Ovary (tissue), 9 donors: Measurements from ENCODE around the gene MYD88. TPM values are rescaled to one million over a fixed set of nuclear protein-coding genes. Genes with fewer than 3 reads are reported as not detected.
A peak's percentile ranks its signal among the peaks of the same experiment; 100 is the strongest.
"Not testable (repeated sequence)": the region's sequence is repeated elsewhere in the genome, so short reads cannot be mapped to it uniquely, and the experiment has no call there.

Experiments
- DNase-seq, 5 donors: peaks; one replicate each; pipeline ENCODE4 v3.0.0-alpha.2; 2019 to 2020
- H3K27ac ChIP-seq, 2 donors: fragments of 200-600 bp; one replicate each; pipeline versions ENCODE4 v1.5.1 to v1.8.0; 2019 to 2022
- H3K27me3 ChIP-seq: fragments of 200-600 bp; one replicate; pipeline ENCODE4 v1.8.0; 2022
- H3K36me3 ChIP-seq: fragments of 200-600 bp; sonication (generic); one replicate; pipeline ENCODE4 v1.5.1; 2019
- H3K4me1 ChIP-seq: one replicate; pipeline ENCODE4 v1.8.1; 2013; ENCODE audit warnings: mild to moderate bottlenecking, moderate library complexity; ENCODE audit not compliant: insufficient read depth
- H3K4me3 ChIP-seq: fragments of 200-600 bp; sonication (generic); one replicate; pipeline ENCODE4 v1.5.1; 2017
- H3K9me3 ChIP-seq, 2 donors: fragments of 200-600 bp in 1 of 2; sonication (generic) in 1 of 2; one replicate each; pipeline versions ENCODE4 v1.5.1 to v1.8.1; 2013 to 2019; ENCODE audit warnings: mild to moderate bottlenecking in 1 of 2, moderate library complexity in 1 of 2
- CTCF ChIP-seq, 3 donors: fragments of 450-650 bp in 2 of 3; fragments of 200-600 bp in 1 of 3; IDR thresholded peaks; one replicate each; pipeline versions ENCODE4 v1.5.1 to v1.8.0; 2016 to 2022; ENCODE audit warnings: antibody characterized with exemption in 3 of 3, mild to moderate bottlenecking in 1 of 3
- EP300 ChIP-seq: sonication (generic); formaldehyde crosslinking; IDR thresholded peaks from one replicate; pipeline ENCODE4 v1.6.1; 2017; ENCODE audit warnings: antibody characterized with exemption
- POLR2A ChIP-seq: fragments of 450-650 bp; IDR thresholded peaks from one replicate; pipeline ENCODE4 v1.6.1; 2017; ENCODE audit warnings: antibody characterized with exemption, mild to moderate bottlenecking, moderate library complexity
- WGBS, 3 donors: extraction: QIAGEN DNeasy Blood & Tissue Kit in 1 of 3; methylation state at CpG; one replicate each; pipeline versions ENCODE4 v1.1.5 to v1.1.7; 2013 to 2017; 5-methylcytosine and 5-hydroxymethylcytosine counted together
- intact Hi-C, 4 donors: fragments of 100-400 bp; cut with DNase I; formaldehyde crosslinking; loops; one replicate each; pipeline versions ENCODE4 v1.11.0 to v1.15.1; 2022 to 2023
- polyA plus RNA-seq, 2 donors: library from polyadenylated mRNA; stranded (reverse); fragments of 200-250 nt in 1 of 2; fragments of 350-450 nt in 1 of 2; fragmentation: Illumina TruSeq in 1 of 2; extraction: RNeasy Lipid Tissue Mini Kit (QIAGEN cat#74804) in 1 of 2; gene quantifications; one replicate each; pipeline ENCODE4 v1.2.3, GENCODE V29; 2013 to 2014
- total RNA-seq, 7 donors: library from RNA; depleted of rRNA in 2 of 7; stranded (reverse); fragments of >200 nt in 2 of 7; fragmentation: NEBNext Ultra II Directional in 3 of 7; extraction: Animal tissue kit (Norgen Biotek cat#: 25700) in 3 of 7; gene quantifications; one replicate each; pipeline versions ENCODE4 v1.1.0 to v1.2.4, GENCODE V29; 2016 to 2023
- donor health status: DM: no; HTN: no; CAD: no; lungs with moderate emphysema.
- donor health status: DM: no; HTN: no; CAD: no.
- donor health status: Bipolar disorder and iron deficiency.
- donor health status: DM: yes; HTN: yes; CAD: no.
- donor health status: DM: no; HTN: no; CAD: no.
- donor health status: DM: yes; HTN: yes; CAD: no.

The MYD88 gene
- total and polyA plus RNA-seq, 9 donors, result 12.8 to 58.9 (median 24.0) TPM

DNA sequence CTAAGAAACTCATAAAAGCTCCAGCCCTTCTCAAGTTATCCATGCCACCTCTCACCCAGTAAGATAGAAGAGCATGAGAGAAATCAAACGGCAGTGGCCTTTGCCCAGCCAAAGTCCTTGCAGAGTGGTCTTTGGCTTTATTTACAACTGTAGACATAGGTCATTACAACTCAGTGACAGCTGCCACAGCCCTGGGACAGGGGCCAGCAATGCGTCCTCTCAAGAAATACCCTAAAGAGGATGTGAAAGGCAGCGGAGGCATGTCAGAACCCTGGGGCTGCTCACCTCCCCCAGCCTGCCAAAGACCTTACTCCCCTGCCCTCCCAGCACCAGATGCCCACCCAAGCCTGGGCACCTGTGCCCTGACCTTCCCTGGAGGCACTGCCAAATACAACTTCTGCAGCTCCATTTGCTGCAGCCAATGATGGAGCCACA lies 7.8 kb upstream of the MYD88 start:
- intact Hi-C loops, result loop anchor here in 1 of 4 donors (10.0 kb wide), 1 partner anchor 126 kb away; no protein-coding TSS in a partner anchor
- H3K27ac ChIP-seq, result no peak overlapping the region
- no peak for TF ChIP-seq POLR2A
- TF ChIP-seq CTCF (IDR thresholded peaks at IDR 0.05), result no peak
- no peak for TF ChIP-seq EP300
- no peak overlapping the region for H3K4me3 ChIP-seq
- 73 to 77% (median 74%) methylated on average over 3 of the region's 3 CpGs for WGBS, 3 donors
- DNase-seq, result peak in 1 of 5 donors; percentile 10
- H3K4me1 ChIP-seq, result peaks cover 7% of the 10 kb centered on the region
- H3K27me3 ChIP-seq, result no peaks in the 10 kb centered on the region
- H3K9me3 ChIP-seq, result no peaks in the 10 kb centered on the region
- H3K36me3 ChIP-seq, result no peaks in the 10 kb centered on the region

DNA sequence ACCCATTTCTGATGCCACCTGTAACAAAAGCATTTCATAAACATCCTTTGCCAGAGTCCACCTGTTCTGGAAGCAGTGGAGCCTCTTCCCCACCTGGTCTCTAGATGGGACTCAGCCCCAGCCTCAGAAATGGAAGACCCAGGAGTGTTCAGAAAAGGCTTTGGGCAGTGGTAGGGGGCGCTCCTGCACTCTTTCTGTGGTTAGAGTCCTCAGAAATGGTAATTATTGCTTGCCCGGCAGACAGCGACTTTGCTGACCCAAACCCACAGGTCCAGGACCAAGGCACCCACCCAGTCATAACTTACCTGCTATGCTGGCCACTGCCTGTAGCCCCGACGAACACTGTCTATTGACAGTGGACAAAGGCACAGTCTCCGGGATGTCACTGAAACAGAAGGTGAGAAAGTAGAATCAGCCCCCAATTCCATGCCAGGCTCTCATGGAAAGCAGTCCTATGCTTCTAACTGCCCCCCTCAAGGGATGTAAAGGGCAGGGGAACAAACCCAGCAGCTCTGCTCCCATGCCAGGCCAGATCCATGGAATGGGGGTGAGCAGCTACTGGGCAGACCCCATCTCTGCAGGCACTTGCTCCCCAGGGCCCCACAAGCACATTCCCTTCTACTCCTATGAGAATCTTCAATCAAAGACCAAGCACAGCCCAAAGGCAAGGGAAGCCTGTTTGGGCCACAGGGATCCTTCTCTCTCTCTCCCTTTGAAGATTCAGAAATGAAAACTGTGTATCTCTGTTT lies 6.7 kb upstream of the MYD88 start:
- TF ChIP-seq POLR2A (no peak), EP300 (no peak), CTCF (IDR thresholded peaks at IDR 0.05) (no peak)
- Histone ChIP-seq H3K4me3 (no peak overlapping the region), H3K4me1 (peaks cover 9% of the 10 kb centered on the region), H3K27me3 (no peaks in the 10 kb centered on the region), H3K27ac (no peak overlapping the region), H3K36me3 (no peaks in the 10 kb centered on the region), H3K9me3 (no peaks in the 10 kb centered on the region)
- WGBS, 3 donors, result 64 to 66% (median 64%) methylated on average over 6 of the region's 6 CpGs
- intact Hi-C loops, result loop anchor here in 1 of 4 donors (10.0 kb wide), 1 partner anchor 127 kb away; no protein-coding TSS in a partner anchor
- peak in 1 of 5 donors; percentile 25 for DNase-seq

DNA sequence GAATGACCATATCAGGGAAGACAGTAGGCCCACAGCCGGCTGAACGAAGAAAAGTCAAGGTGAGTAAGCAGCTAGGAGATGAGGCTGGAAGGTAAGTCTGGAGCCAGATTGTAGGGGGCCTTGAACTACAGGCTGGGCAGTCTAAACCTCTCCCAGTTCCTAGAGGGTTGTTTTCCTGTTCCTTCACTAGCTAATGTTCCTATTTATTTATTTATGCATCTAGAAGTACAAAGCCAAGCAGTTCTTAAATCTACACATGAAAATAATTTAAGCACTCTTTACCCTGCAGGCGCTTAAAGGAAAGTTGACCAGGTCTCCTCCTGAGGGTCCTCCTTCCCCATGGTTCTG lies 5.3 kb upstream of the MYD88 start:
- intact Hi-C loops, result loop anchor here in 1 of 4 donors (10.0 kb wide), 1 partner anchor 128 kb away; no protein-coding TSS in a partner anchor
- Histone ChIP-seq H3K36me3 (no peaks in the 10 kb centered on the region), H3K4me3 (no peak overlapping the region), H3K27me3 (no peaks in the 10 kb centered on the region), H3K4me1 (peaks cover 15% of the 10 kb centered on the region), H3K27ac (no peak overlapping the region), H3K9me3 (no peaks in the 10 kb centered on the region)
- DNase-seq, result no peak
- WGBS, 3 donors, result 86 to 94% (median 87%) methylated on average over 3 of the region's 3 CpGs
- TF ChIP-seq CTCF (IDR thresholded peaks at IDR 0.05) (no peak), POLR2A (no peak)

DNA sequence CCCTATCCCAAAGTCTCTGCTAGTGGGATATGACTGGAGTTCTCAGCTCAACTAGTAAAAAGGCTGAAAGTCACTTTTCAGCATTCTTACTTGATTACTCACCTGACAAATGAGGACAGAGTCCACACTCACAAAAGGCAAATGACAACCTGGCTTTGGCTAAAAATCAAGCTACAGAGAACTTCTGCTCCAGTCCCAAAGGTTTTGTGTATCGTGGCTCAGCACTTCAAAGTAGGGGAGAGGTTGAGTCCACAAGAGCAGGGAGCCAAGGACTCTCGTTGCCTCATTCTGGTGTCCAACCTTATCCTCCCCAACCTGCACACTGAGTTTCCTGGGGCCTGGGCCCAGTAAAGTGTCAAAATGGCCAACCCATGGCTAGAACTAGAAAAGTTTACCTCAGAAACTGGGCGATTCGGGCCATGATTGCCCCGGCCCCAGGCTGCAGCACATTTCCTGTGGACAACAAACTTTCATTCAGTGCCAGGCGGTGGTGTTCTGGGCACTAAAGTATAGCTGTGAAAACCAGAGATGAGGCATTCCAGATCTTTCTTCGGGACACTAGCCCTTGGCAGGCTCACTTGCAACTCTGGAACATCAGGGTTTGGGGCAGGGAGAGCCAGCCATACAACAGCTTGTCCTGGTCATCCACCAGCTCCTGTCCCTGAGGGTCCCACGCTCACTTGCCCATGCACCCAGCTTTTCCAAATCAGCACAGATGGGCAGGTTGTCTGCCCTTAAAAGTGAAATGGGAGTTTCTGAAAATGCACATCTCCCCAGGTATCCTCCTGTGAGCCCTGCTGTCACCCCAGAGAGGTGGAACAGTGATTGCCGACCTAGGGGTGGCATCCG lies 4.7 kb upstream of the MYD88 start:
- Histone ChIP-seq H3K4me3 (no peak overlapping the region), H3K27ac (no peak overlapping the region), H3K27me3 (no peaks in the 10 kb centered on the region), H3K9me3 (no peaks in the 10 kb centered on the region), H3K36me3 (no peaks in the 10 kb centered on the region), H3K4me1 (peaks cover 15% of the 10 kb centered on the region)
- 88 to 89% (median 88%) methylated on average over 10 of the region's 10 CpGs for WGBS, 3 donors
- TF ChIP-seq EP300 (no peak), CTCF (IDR thresholded peaks at IDR 0.05) (no peak), POLR2A (no peak)
- intact Hi-C loops, result loop anchor here in 1 of 4 donors (10.0 kb wide), 1 partner anchor 129 kb away; no protein-coding TSS in a partner anchor
- no peak for DNase-seq

GRCh38 chr3:38134517-38135143 lies 3.8 kb upstream of the MYD88 start:
- not testable (repeated sequence) for H3K27ac ChIP-seq, H3K4me3 ChIP-seq, H3K36me3 ChIP-seq, DNase-seq, H3K9me3 ChIP-seq, H3K27me3 ChIP-seq
- H3K4me1 ChIP-seq, result peaks cover 19% of the 10 kb centered on the region
- 74 to 85% (median 75%) methylated on average over 10 of the region's 10 CpGs for WGBS, 3 donors
- intact Hi-C loops, result loop anchor here in 2 of 4 donors (5.0 to 10.0 kb wide), 2 partner anchors 130 to 213 kb away; partner anchors contain the start of gene XYLB (in 1 of the 2)

DNA sequence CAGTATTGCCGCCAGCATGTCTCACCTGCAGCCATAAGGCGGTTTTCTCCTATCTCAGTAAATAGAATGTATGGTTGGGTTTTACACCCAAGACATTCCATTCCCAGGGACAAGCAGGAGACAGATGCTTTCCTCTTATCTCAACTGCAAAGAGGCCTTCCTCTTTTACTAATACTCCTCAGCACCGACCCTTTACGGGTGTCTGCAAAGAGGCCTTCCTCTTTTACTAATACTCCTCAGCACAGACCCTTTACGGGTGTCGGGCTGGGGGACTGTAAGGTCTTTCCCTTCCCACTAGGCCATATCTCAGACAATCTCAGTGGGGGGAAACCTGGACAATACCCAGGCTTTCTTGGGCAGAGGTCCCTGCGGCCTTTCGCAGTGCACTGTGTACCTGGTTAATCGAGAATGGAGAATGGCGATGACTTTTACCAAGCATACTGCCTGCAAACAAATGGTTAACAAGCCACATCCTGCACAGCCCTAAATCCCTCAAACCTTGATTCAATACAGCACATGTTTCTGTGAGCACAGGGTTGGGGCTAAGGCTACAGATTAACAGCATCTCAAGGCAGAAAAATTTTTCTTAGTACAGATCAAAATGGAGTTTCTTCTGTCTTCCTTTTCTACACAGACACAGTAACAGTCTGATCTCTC lies 2.7 kb upstream of the MYD88 start:
- Histone ChIP-seq H3K4me1 (peaks cover 21% of the 10 kb centered on the region), H3K4me3 (peak overlapping the region; percentile 96)
- not testable (repeated sequence) for H3K9me3 ChIP-seq, H3K36me3 ChIP-seq, H3K27me3 ChIP-seq, DNase-seq, H3K27ac ChIP-seq
- 38 to 52% (median 41%) methylated on average over 10 of the region's 10 CpGs for WGBS, 3 donors
- intact Hi-C loops, result loop anchor here in 2 of 4 donors (2.0 to 10.0 kb wide), 3 partner anchors 29 to 212 kb away; partner anchors contain the start of genes OXSR1 (in 1 of the 2) and XYLB (in 1 of the 2)
